Measurements from ENCODE around the gene SHANK1.

GRCh38 chr19:50640368-50640767 is 79.2 kb downstream of the SHANK1 start:
- TF ChIP-seq POLR2A (IDR thresholded peaks at IDR 0.05; ENCODE audit: low read depth, low read length) = no peak
- no peak for TF ChIP-seq PAX5 (IDR thresholded peaks at IDR 0.05; ENCODE audit: insufficient read depth, low read length, severe bottlenecking)

Data from GM12891 (cell line).